Measurements from ENCODE around the gene CLIP2. TPM values are rescaled to one million over a fixed set of nuclear protein-coding genes. Genes with fewer than 3 reads are reported as not detected.

Gene CLIP2
- total RNA-seq, 1 experiment from 2014 or later, result 28.9 TPM

- Histone ChIP-seq H3K4me1 (ENCODE audit: insufficient read depth, low read length, poor library complexity, severe bottlenecking) (peaks cover 23% of the 10 kb centered on the region), H3K4me3 (ENCODE audit: low read depth, low read length, poor library complexity, severe bottlenecking) (no peak overlapping the region), H3K36me3 (ENCODE audit: insufficient read depth, low read length, poor library complexity, severe bottlenecking) (no peaks in the 10 kb centered on the region), H3K27me3 (replicated peaks; ENCODE audit: insufficient read depth, low read depth, low read length, poor library complexity) (no peaks in the 10 kb centered on the region), H3K9me3 (ENCODE audit: low read depth, low read length, poor library complexity, severe bottlenecking) (no peaks in the 10 kb centered on the region), H3K27ac (ENCODE audit: low read depth, low read length, poor library complexity, severe bottlenecking) (no peak overlapping the region)
- BruUV-seq (replicated peaks), result no TSS peak
- POLR2A ChIA-PET (ENCODE audit: low non-redundant PET), result no interaction called here
- no peak for DNase-seq (ENCODE audit: low spot score)
- intact Hi-C loops (cut with micrococcal nuclease; ENCODE audit: unreplicated experiment), result no loop called here
- CTCF ChIA-PET, result interaction anchor here (1.9 kb wide), 1 partner anchor 10 kb away, joined by 6 read pairs; no protein-coding TSS in a partner anchor
- TF ChIP-seq CTCF (conservative IDR thresholded peaks at IDR 0.05; ENCODE audit: low read depth, low read length), result no peak
- no peak for TF ChIP-seq EZH2 (IDR thresholded peaks at IDR 0.05; ENCODE audit: borderline replicate concordance, low read depth, low read length, poor library complexity, severe bottlenecking)
These were observed 4.4 kb upstream of the CLIP2 start for GRCh38 chr7:74284781-74285259.

GRCh38 chr7:74286131-74286530 lies 3.1 kb upstream of the CLIP2 start:
- no peaks in the 10 kb centered on the region for H3K36me3 ChIP-seq (ENCODE audit: insufficient read depth, low read length, poor library complexity, severe bottlenecking)
- TF ChIP-seq EZH2 (IDR thresholded peaks at IDR 0.05; ENCODE audit: borderline replicate concordance, low read depth, low read length, poor library complexity, severe bottlenecking) (no peak), CTCF (conservative IDR thresholded peaks at IDR 0.05; ENCODE audit: low read depth, low read length) (no peak)
- ChIA-PET CTCF (no interaction called here), POLR2A (ENCODE audit: low non-redundant PET) (interaction anchor here (0.6 kb wide), 1 partner anchor 15 kb away, joined by 11 read pairs; no protein-coding TSS in a partner anchor)
- H3K27me3 ChIP-seq (replicated peaks; ENCODE audit: insufficient read depth, low read depth, low read length, poor library complexity), result no peaks in the 10 kb centered on the region
- intact Hi-C loops (cut with micrococcal nuclease; ENCODE audit: unreplicated experiment), result no loop called here
- H3K4me1 ChIP-seq (ENCODE audit: insufficient read depth, low read length, poor library complexity, severe bottlenecking), result peaks cover 24% of the 10 kb centered on the region
- DNase-seq (ENCODE audit: low spot score), result no peak
- no peak overlapping the region for H3K4me3 ChIP-seq (ENCODE audit: low read depth, low read length, poor library complexity, severe bottlenecking)
- H3K9me3 ChIP-seq (ENCODE audit: low read depth, low read length, poor library complexity, severe bottlenecking), result no peaks in the 10 kb centered on the region
- BruUV-seq (replicated peaks), result no TSS peak
- no peak overlapping the region for H3K27ac ChIP-seq (ENCODE audit: low read depth, low read length, poor library complexity, severe bottlenecking)

GRCh38 chr7:74287303-74288033 lies 1.7 kb upstream of the CLIP2 start:
- no peak for TF ChIP-seq EZH2 (IDR thresholded peaks at IDR 0.05; ENCODE audit: borderline replicate concordance, low read depth, low read length, poor library complexity, severe bottlenecking)
- TF ChIP-seq CTCF (conservative IDR thresholded peaks at IDR 0.05; ENCODE audit: low read depth, low read length), result no peak
- no peak for DNase-seq (ENCODE audit: low spot score)
- H3K4me3 ChIP-seq (ENCODE audit: low read depth, low read length, poor library complexity, severe bottlenecking), result no peak overlapping the region
- H3K36me3 ChIP-seq (ENCODE audit: insufficient read depth, low read length, poor library complexity, severe bottlenecking), result no peaks in the 10 kb centered on the region
- H3K27ac ChIP-seq (ENCODE audit: low read depth, low read length, poor library complexity, severe bottlenecking), result no peak overlapping the region
- intact Hi-C loops (cut with micrococcal nuclease; ENCODE audit: unreplicated experiment), result no loop called here
- ChIA-PET POLR2A (ENCODE audit: low non-redundant PET) (interaction anchor here (0.6 kb wide), 1 partner anchor 11 kb away, joined by 17 read pairs; no protein-coding TSS in a partner anchor), CTCF (interaction anchor here (0.6 kb wide), 2 partner anchors 35 to 432 kb away, joined by 4 to 6 read pairs; no protein-coding TSS in a partner anchor)
- no TSS peak for BruUV-seq (replicated peaks)
- H3K4me1 ChIP-seq (ENCODE audit: insufficient read depth, low read length, poor library complexity, severe bottlenecking), result peaks cover 24% of the 10 kb centered on the region
- no peaks in the 10 kb centered on the region for H3K27me3 ChIP-seq (replicated peaks; ENCODE audit: insufficient read depth, low read depth, low read length, poor library complexity)
- no peaks in the 10 kb centered on the region for H3K9me3 ChIP-seq (ENCODE audit: low read depth, low read length, poor library complexity, severe bottlenecking)

Measured in A673 (cell line).